NOMO-1 treated with dmso at 0.1 percent for 144 hours (cell line): Measurements from ENCODE around the gene USP17L19.
"Not testable (repeated sequence)": the region's sequence is repeated elsewhere in the genome, so short reads cannot be mapped to it uniquely, and the experiment has no call there.

Experiments used
- DNase-seq: peaks from one replicate; lab custom pipeline; 2025; ENCODE audit not compliant: unreplicated experiment; lab: John Stamatoyannopoulos, UW

The USP17L19 gene

GRCh38 chr4:9253078-9253477 lies at the start of gene USP17L19:
Gene USP17L19, plus strand, starts transcription at chr4:9253378. Its CDS starts 0 bp downstream, at chr4:9253378.
- not testable (repeated sequence) for DNase-seq

- not testable (repeated sequence) for DNase-seq
Observed at GRCh38 chr4:9210357-9210756, 42.8 kb upstream of the USP17L19 start, which contains the start of gene USP17L10. Gene USP17L10, plus strand, starts transcription at chr4:9210657. Its CDS starts 0 bp downstream, at chr4:9210657.

- not testable (repeated sequence) for DNase-seq
Observed at GRCh38 chr4:9214701-9215100, 38.5 kb upstream of the USP17L19 start.

- DNase-seq, result not testable (repeated sequence)
Observed at GRCh38 chr4:9215105-9215504, 38.1 kb upstream of the USP17L19 start, which contains the start of gene USP17L11. Gene USP17L11, plus strand, starts transcription at chr4:9215405. Its CDS starts 0 bp downstream, at chr4:9215405.

GRCh38 chr4:9219852-9220251 lies 33.3 kb upstream of the USP17L19 start, which contains the start of gene USP17L12:
Gene USP17L12, plus strand, starts transcription at chr4:9220152. Its CDS starts 0 bp downstream, at chr4:9220152.
- not testable (repeated sequence) for DNase-seq

GRCh38 chr4:9224596-9224995 lies 28.6 kb upstream of the USP17L19 start, which contains the start of gene USP17L13:
Gene USP17L13, plus strand, starts transcription at chr4:9224896. Its CDS starts 0 bp downstream, at chr4:9224896.
- DNase-seq, result not testable (repeated sequence)

- DNase-seq, result not testable (repeated sequence)
Observed at GRCh38 chr4:9230249-9230648, 22.9 kb upstream of the USP17L19 start.

- not testable (repeated sequence) for DNase-seq
Observed at GRCh38 chr4:9234085-9234484, 19.1 kb upstream of the USP17L19 start, which contains the start of gene USP17L15. Gene USP17L15, plus strand, starts transcription at chr4:9234385. Its CDS starts 0 bp downstream, at chr4:9234385.

GRCh38 chr4:9238461-9238860 lies 14.7 kb upstream of the USP17L19 start:
- DNase-seq, result not testable (repeated sequence)

GRCh38 chr4:9243579-9243978 lies 9.6 kb upstream of the USP17L19 start, which contains the start of gene USP17L17:
Gene USP17L17, plus strand, starts transcription at chr4:9243879. Its CDS starts 0 bp downstream, at chr4:9243879.
- not testable (repeated sequence) for DNase-seq

GRCh38 chr4:9247953-9248680 lies 5.1 kb upstream of the USP17L19 start, which contains the start of gene USP17L18:
Gene USP17L18, plus strand, starts transcription at chr4:9248630. Its CDS starts 0 bp downstream, at chr4:9248630.
- not testable (repeated sequence) for DNase-seq

- not testable (repeated sequence) for DNase-seq
Observed at GRCh38 chr4:9257824-9258223, 4.6 kb downstream of the USP17L19 start, which contains the start of gene USP17L20. Gene USP17L20, plus strand, starts transcription at chr4:9258124. Its CDS starts 0 bp downstream, at chr4:9258124.

- DNase-seq, result not testable (repeated sequence)
Observed at GRCh38 chr4:9262572-9262971, 9.4 kb downstream of the USP17L19 start, which contains the start of gene USP17L21. Gene USP17L21, plus strand, starts transcription at chr4:9262872. Its CDS starts 0 bp downstream, at chr4:9262872.

GRCh38 chr4:9267319-9267718 lies 14.1 kb downstream of the USP17L19 start, which contains the start of gene USP17L22:
Gene USP17L22, plus strand, starts transcription at chr4:9267619. Its CDS starts 0 bp downstream, at chr4:9267619.
- not testable (repeated sequence) for DNase-seq

GRCh38 chr4:9271719-9272118 lies 18.5 kb downstream of the USP17L19 start:
- not testable (repeated sequence) for DNase-seq
